ENCODE data around the gene STK38L.

STK38L gene

GRCh38 chr12:27319848-27320247, 75.8 kb downstream of the STK38L start:
- DNase-seq (ENCODE audit: low spot score), result no peak

GRCh38 chr12:27324530-27324929, 80.4 kb downstream of the STK38L start:
- DNase-seq (ENCODE audit: low spot score), result no peak

GRCh38 chr12:27330846-27331245, 86.8 kb downstream of the STK38L start:
- DNase-seq (ENCODE audit: low spot score), result no peak

GRCh38 chr12:27331291-27331926, 87.3 kb downstream of the STK38L start:
- no peak for DNase-seq (ENCODE audit: low spot score)

- DNase-seq (ENCODE audit: low spot score), result no peak
Measured at GRCh38 chr12:27331927-27332324, 87.8 kb downstream of the STK38L start.

- DNase-seq (ENCODE audit: low spot score), result no peak
Measured at GRCh38 chr12:27332407-27332713, 88.3 kb downstream of the STK38L start.

- DNase-seq (ENCODE audit: low spot score), result no peak
Measured at GRCh38 chr12:27332714-27333402, 88.8 kb downstream of the STK38L start, which contains the start of gene BMAL2. Gene BMAL2 (plus strand): TSS chr12:27332836. CDS start chr12:27333073, 237 bp downstream.

- DNase-seq (ENCODE audit: low spot score), result no peak
Measured at GRCh38 chr12:27333403-27334009, 89.4 kb downstream of the STK38L start.

GRCh38 chr12:27334042-27334720, 90.1 kb downstream of the STK38L start:
- no peak for DNase-seq (ENCODE audit: low spot score)

- no peak for DNase-seq (ENCODE audit: low spot score)
Measured at GRCh38 chr12:27334721-27335082, 90.6 kb downstream of the STK38L start.

GRCh38 chr12:27335364-27336281, 91.5 kb downstream of the STK38L start:
- DNase-seq (ENCODE audit: low spot score), result no peak

- DNase-seq (ENCODE audit: low spot score), result no peak
Measured at GRCh38 chr12:27336282-27336653, 92.2 kb downstream of the STK38L start.

- DNase-seq (ENCODE audit: low spot score), result no peak
Measured at GRCh38 chr12:27337376-27337775, 93.3 kb downstream of the STK38L start.

GRCh38 chr12:27338473-27338872, 94.4 kb downstream of the STK38L start:
- no peak for DNase-seq (ENCODE audit: low spot score)

GRCh38 chr12:27340971-27341370, 96.9 kb downstream of the STK38L start:
- no peak for DNase-seq (ENCODE audit: low spot score)

- DNase-seq (ENCODE audit: low spot score), result no peak
Measured at GRCh38 chr12:27342536-27342935, 98.5 kb downstream of the STK38L start.

GRCh38 chr12:27343255-27344000, 99.3 kb downstream of the STK38L start:
- no peak for DNase-seq (ENCODE audit: low spot score)

GRCh38 chr12:27344246-27344645, 100.2 kb downstream of the STK38L start:
- DNase-seq (ENCODE audit: low spot score), result no peak

GRCh38 chr12:27344760-27345159, 100.7 kb downstream of the STK38L start:
- no peak for DNase-seq (ENCODE audit: low spot score)

- DNase-seq (ENCODE audit: low spot score), result no peak
Measured at GRCh38 chr12:27345376-27345775, 101.3 kb downstream of the STK38L start.

- no peak for DNase-seq (ENCODE audit: low spot score)
Measured at GRCh38 chr12:27347779-27348178, 103.7 kb downstream of the STK38L start.
